MM.1S (cell line): ENCODE data around the gene CRTAC1.

Source experiments
- DNase-seq: peaks from one replicate; pipeline ENCODE4 v3.0.0-alpha.2; 2015
- H2AFZ ChIP-seq: fragments of 300-600 bp; sonication (generic); 2 replicates; pipeline ENCODE4 v1.6.0; 2016; ENCODE audit warnings: antibody characterized with exemption, low read length
- H3F3A ChIP-seq: fragments of 300-600 bp; sonication (generic); 2 replicates; pipeline ENCODE4 v1.6.1; 2016; ENCODE audit warnings: mild to moderate bottlenecking, antibody characterized with exemption, low read length, moderate library complexity, mixed read lengths; ENCODE audit not compliant: insufficient read depth
- H3K27ac ChIP-seq: fragments of 300-600 bp; sonication (generic); 2 replicates; pipeline ENCODE4 v1.5.1; 2016; ENCODE audit warnings: mild to moderate bottlenecking, low read length
- H3K27me3 ChIP-seq: fragments of 300-600 bp; sonication (generic); replicated peaks from 2 replicates; pipeline ENCODE4 v1.6.0; 2016; ENCODE audit warnings: low read length; ENCODE audit not compliant: insufficient read depth
- H3K36me3 ChIP-seq: fragments of 300-600 bp; sonication (generic); replicated peaks from 2 replicates; pipeline ENCODE4 v1.6.1; 2016; ENCODE audit warnings: mild to moderate bottlenecking, low read length, mixed read lengths; ENCODE audit not compliant: insufficient read depth
- H3K4me1 ChIP-seq: fragments of 300-600 bp; sonication (generic); 2 replicates; pipeline ENCODE4 v1.6.1; 2016; ENCODE audit warnings: low read length, mixed read lengths
- H3K4me2 ChIP-seq: fragments of 300-600 bp; sonication (generic); 2 replicates; pipeline ENCODE4 v1.6.0; 2016; ENCODE audit warnings: low read depth, low read length
- H3K4me3 ChIP-seq: fragments of 300-600 bp; sonication (generic); 2 replicates; pipeline ENCODE4 v1.5.1; 2016; ENCODE audit warnings: low read length, mixed read lengths
- H3K79me2 ChIP-seq: fragments of 300-600 bp; sonication (generic); 2 replicates; pipeline ENCODE4 v1.6.1; 2016; ENCODE audit warnings: mixed run types, low read length, mixed read lengths
- H3K9ac ChIP-seq: fragments of 300-600 bp; sonication (generic); 2 replicates; pipeline ENCODE4 v1.6.1; 2016; ENCODE audit warnings: low read length, mixed read lengths
- H3K9me2 ChIP-seq: fragments of 300-600 bp; sonication (generic); replicated peaks from 2 replicates; pipeline ENCODE4 v1.6.1; 2016; ENCODE audit warnings: mild to moderate bottlenecking, low read length, mixed read lengths; ENCODE audit not compliant: insufficient read depth
- H3K9me3 ChIP-seq: fragments of 300-600 bp; sonication (generic); replicated peaks from 2 replicates; pipeline ENCODE4 v1.6.1; 2016; ENCODE audit warnings: mild to moderate bottlenecking, low read length, mixed read lengths; ENCODE audit not compliant: insufficient read depth
- H4K20me1 ChIP-seq: fragments of 300-600 bp; sonication (generic); 2 replicates; pipeline ENCODE4 v1.6.1; 2016; ENCODE audit warnings: mild to moderate bottlenecking, low read length, moderate library complexity, mixed read lengths; ENCODE audit not compliant: insufficient read depth
- CTCF ChIP-seq: fragments of 300-600 bp; sonication (generic); IDR thresholded peaks from 2 replicates; pipeline ENCODE4 v1.5.1; 2016; ENCODE audit warnings: antibody characterized with exemption, low read length, mixed read lengths
- EZH2 ChIP-seq: fragments of 300-600 bp; sonication (generic); optimal IDR thresholded peaks from 2 replicates; pipeline ENCODE3; 2017; ENCODE audit warnings: low read depth, mild to moderate bottlenecking, antibody characterized with exemption, low read length, mixed read lengths
- EZH2phosphoT487 ChIP-seq: fragments of 300-600 bp; sonication (generic); IDR thresholded peaks from 2 replicates; pipeline ENCODE4 v1.6.1; 2018; ENCODE audit warnings: antibody characterized with exemption, low read length

CRTAC1 gene

GRCh38 chr10:97913614-97914013 lies 116.8 kb downstream of the CRTAC1 start:
- H3K27ac ChIP-seq: no peak overlapping the region
- no peak overlapping the region for H2AFZ ChIP-seq
- DNase-seq: no peak
- no peak overlapping the region for H3K9ac ChIP-seq
- TF ChIP-seq EZH2phosphoT487 (no peak), CTCF (no peak), EZH2 (no peak)
- no peaks in the 10 kb centered on the region for H3K79me2 ChIP-seq
- no peaks in the 10 kb centered on the region for H3K9me2 ChIP-seq
- peaks cover 73% of the 10 kb centered on the region for H3K27me3 ChIP-seq
- no peaks in the 10 kb centered on the region for H3K9me3 ChIP-seq
- H3K36me3 ChIP-seq: no peaks in the 10 kb centered on the region
- no peak overlapping the region for H3K4me3 ChIP-seq
- no peaks in the 10 kb centered on the region for H4K20me1 ChIP-seq
- no peak overlapping the region for H3K4me2 ChIP-seq
- H3F3A ChIP-seq: no peaks in the 10 kb centered on the region
- H3K4me1 ChIP-seq: no peaks in the 10 kb centered on the region

GRCh38 chr10:97913193-97913592 lies 117.2 kb downstream of the CRTAC1 start:
- DNase-seq: no peak
- TF ChIP-seq EZH2 (no peak), EZH2phosphoT487 (no peak), CTCF (no peak)
- H2AFZ ChIP-seq: no peak overlapping the region
- no peaks in the 10 kb centered on the region for H3F3A ChIP-seq
- no peaks in the 10 kb centered on the region for H3K36me3 ChIP-seq
- no peaks in the 10 kb centered on the region for H4K20me1 ChIP-seq
- H3K27me3 ChIP-seq: peaks cover 76% of the 10 kb centered on the region
- no peak overlapping the region for H3K9ac ChIP-seq
- no peaks in the 10 kb centered on the region for H3K9me3 ChIP-seq
- H3K4me3 ChIP-seq: no peak overlapping the region
- no peaks in the 10 kb centered on the region for H3K79me2 ChIP-seq
- no peaks in the 10 kb centered on the region for H3K9me2 ChIP-seq
- H3K27ac ChIP-seq: no peak overlapping the region
- H3K4me2 ChIP-seq: no peak overlapping the region
- no peaks in the 10 kb centered on the region for H3K4me1 ChIP-seq

- DNase-seq: no peak
- no peaks in the 10 kb centered on the region for H3K36me3 ChIP-seq
- H3K9ac ChIP-seq: no peak overlapping the region
- H3K27me3 ChIP-seq: peaks cover 83% of the 10 kb centered on the region
- no peaks in the 10 kb centered on the region for H3K9me2 ChIP-seq
- no peaks in the 10 kb centered on the region for H3K4me1 ChIP-seq
- H3K4me3 ChIP-seq: no peak overlapping the region
- H3F3A ChIP-seq: no peaks in the 10 kb centered on the region
- no peaks in the 10 kb centered on the region for H3K9me3 ChIP-seq
- H3K27ac ChIP-seq: no peak overlapping the region
- no peaks in the 10 kb centered on the region for H3K79me2 ChIP-seq
- H4K20me1 ChIP-seq: no peaks in the 10 kb centered on the region
- H3K4me2 ChIP-seq: no peak overlapping the region
- TF ChIP-seq CTCF (no peak), EZH2phosphoT487 (no peak), EZH2 (no peak)
- H2AFZ ChIP-seq: no peak overlapping the region
These were observed 119.2 kb downstream of the CRTAC1 start for GRCh38 chr10:97911217-97911616.
